PC-9 (cell line): ENCODE data around the gene KCNJ18.
"Not testable (repeated sequence)": the region's sequence is repeated elsewhere in the genome, so short reads cannot be mapped to it uniquely, and the experiment has no call there.

Experiments
- CTCF ChIP-seq: fragments of 200-600 bp; sonication (generic); conservative IDR thresholded peaks from 2 replicates; pipeline ENCODE4 v1.6.1; 2017; ENCODE audit warnings: mixed run types, antibody characterized with exemption, mild to moderate bottlenecking, moderate library complexity
- EZH2 ChIP-seq: fragments of 200-600 bp; sonication (generic); IDR thresholded peaks from 2 replicates; pipeline ENCODE4 v1.8.0; 2017; ENCODE audit warnings: antibody characterized with exemption, low read depth

- TF ChIP-seq EZH2, CTCF: not testable (repeated sequence)
Measured at GRCh38 chr17:21722268-21722667, 29.9 kb downstream of the KCNJ18 start.
